Measurements from ENCODE around the gene ATP6V0A1.
A peak's percentile ranks its signal among the peaks of the same experiment; 100 is the strongest.
"Not testable (repeated sequence)": the region's sequence is repeated elsewhere in the genome, so short reads cannot be mapped to it uniquely, and the experiment has no call there.

The ATP6V0A1 gene

DNA sequence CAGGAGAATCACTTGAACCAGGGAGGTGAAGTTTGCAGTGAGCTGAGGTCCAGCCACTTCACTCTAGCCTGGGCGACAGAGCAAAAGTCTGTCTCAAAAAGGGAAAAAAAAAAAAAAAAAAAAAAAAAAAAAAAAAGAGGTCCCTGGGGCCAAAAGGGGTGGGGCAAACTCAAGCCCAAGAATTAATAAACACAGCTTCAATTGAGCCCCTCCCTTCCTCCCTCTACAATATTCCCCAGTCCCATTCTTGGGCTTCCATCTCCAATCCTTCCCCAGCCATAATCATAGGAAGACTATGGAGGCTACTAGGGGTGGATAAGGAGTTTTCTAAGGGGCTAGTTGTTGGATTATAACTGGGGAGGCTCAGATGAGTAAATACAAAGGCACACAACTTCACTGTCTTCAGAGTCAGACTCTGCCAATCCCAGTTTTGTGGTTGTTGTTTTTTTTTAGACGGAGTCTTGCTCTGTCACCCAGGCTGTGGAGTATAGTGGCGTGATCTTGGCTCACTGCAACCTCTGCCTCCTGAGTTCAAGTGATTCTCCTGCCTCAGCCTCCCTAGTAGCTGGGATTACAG lies 45.1 kb upstream of the ATP6V0A1 start:
- TF ChIP-seq, protein P1, sequence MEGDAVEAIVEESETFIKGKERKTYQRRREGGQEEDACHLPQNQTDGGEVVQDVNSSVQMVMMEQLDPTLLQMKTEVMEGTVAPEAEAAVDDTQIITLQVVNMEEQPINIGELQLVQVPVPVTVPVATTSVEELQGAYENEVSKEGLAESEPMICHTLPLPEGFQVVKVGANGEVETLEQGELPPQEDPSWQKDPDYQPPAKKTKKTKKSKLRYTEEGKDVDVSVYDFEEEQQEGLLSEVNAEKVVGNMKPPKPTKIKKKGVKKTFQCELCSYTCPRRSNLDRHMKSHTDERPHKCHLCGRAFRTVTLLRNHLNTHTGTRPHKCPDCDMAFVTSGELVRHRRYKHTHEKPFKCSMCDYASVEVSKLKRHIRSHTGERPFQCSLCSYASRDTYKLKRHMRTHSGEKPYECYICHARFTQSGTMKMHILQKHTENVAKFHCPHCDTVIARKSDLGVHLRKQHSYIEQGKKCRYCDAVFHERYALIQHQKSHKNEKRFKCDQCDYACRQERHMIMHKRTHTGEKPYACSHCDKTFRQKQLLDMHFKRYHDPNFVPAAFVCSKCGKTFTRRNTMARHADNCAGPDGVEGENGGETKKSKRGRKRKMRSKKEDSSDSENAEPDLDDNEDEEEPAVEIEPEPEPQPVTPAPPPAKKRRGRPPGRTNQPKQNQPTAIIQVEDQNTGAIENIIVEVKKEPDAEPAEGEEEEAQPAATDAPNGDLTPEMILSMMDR (IDR thresholded peaks at IDR 0.05; ENCODE audit: borderline replicate concordance, control extremely low read depth, extremely low read depth, insufficient read depth, missing control alignments) = no peak
- no peak for DNase-seq (ENCODE audit: low spot score)
- in situ Hi-C loops (cut with MboI; ENCODE audit: low sequenced_read_pairs, unreplicated experiment) = loop anchor here (5.0 to 25.0 kb wide), 2 partner anchors 94 to 226 kb away; partner anchors contain the start of genes GHDC, HCRT and KCNH4

DNA sequence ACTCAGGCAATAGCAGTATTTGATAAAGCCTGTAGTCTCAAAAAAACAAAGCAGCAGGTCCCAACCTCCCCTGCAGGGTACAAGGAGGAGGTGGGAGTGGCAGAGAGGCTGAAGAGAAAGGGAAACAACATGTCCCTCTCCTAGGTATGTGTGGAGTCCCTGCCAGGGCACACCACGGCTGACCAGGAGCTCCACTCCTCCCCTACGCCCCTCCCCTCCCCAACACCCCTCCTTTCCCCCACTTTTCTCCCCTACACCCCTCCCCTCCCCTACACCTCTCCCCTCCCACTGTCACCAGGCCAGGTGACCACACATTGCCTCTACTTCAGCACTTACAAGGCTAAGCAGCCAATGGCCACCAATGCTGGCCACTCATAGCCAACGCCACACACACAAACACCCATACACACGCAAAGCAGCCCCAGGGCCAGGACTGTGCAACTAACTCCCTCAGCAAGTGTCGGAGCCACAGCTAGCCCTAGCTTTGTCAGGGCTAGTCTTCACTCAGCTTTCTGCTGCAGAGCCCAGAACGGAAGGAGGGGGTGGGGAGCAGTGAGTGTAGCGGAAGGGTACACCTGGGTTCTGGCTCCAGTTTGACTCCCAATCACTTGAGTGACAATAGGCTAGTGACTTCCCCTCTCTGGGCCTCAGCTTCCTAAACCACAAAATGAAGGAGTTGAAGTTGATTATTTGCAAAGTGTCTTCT lies 43.8 kb upstream of the ATP6V0A1 start:
- in situ Hi-C loops (cut with MboI; ENCODE audit: low sequenced_read_pairs, unreplicated experiment) = loop anchor here (5.0 to 25.0 kb wide), 2 partner anchors 92 to 228 kb away; partner anchors contain the start of genes GHDC, HCRT and KCNH4
- TF ChIP-seq, protein P1 (IDR thresholded peaks at IDR 0.05; ENCODE audit: borderline replicate concordance, control extremely low read depth, extremely low read depth, insufficient read depth, missing control alignments) = no peak
- peak; percentile 60 for DNase-seq (ENCODE audit: low spot score)

DNA sequence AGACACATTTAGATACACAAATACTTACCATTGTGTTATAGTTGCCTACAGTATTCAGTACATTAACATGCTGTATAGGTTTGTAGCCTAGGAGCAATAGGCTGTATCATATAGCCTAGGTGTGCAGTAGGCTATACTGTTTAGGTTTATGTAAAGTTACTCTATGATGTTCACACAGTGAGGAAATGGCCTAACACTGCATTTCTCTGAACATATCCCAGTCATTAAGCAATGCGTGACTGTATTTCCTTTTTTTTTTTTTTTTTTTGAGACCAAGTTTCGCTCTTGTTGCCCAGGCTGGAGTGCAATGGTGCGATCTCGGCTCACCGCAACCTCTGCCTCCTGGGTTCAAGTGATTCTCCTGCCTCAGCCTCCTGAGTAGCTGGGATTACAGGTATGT lies 40.7 kb upstream of the ATP6V0A1 start:
- not testable (repeated sequence) for DNase-seq (ENCODE audit: low spot score)
- in situ Hi-C loops (cut with MboI; ENCODE audit: low sequenced_read_pairs, unreplicated experiment) = loop anchor here (25.0 kb wide), 1 partner anchor 231 kb away; the partner anchor contains the start of genes GHDC, HCRT and KCNH4

DNA sequence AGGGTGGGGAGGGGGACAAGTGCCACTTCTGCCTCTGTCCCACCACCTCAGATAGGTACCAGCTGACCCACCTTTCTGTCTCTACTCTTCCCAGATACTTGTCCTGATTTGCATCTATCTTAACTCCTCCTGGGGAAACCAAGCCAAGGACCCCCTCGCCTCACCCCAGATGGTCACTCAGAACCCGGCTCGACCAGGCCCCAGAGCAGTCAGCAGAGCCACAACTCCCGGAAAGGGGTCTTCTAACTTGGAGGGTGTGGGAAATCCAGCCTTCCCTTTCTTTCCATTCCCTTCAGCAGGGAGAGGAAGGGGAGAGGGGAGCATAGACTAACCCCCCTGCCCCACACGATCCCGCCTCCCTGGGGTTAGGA lies 37.6 kb upstream of the ATP6V0A1 start:
- TF ChIP-seq, protein P1 (IDR thresholded peaks at IDR 0.05; ENCODE audit: borderline replicate concordance, control extremely low read depth, extremely low read depth, insufficient read depth, missing control alignments) = no peak
- no peak for DNase-seq (ENCODE audit: low spot score)
- in situ Hi-C loops (cut with MboI; ENCODE audit: low sequenced_read_pairs, unreplicated experiment) = loop anchor here (25.0 kb wide), 1 partner anchor 234 kb away; the partner anchor contains the start of genes GHDC, HCRT and KCNH4

DNA sequence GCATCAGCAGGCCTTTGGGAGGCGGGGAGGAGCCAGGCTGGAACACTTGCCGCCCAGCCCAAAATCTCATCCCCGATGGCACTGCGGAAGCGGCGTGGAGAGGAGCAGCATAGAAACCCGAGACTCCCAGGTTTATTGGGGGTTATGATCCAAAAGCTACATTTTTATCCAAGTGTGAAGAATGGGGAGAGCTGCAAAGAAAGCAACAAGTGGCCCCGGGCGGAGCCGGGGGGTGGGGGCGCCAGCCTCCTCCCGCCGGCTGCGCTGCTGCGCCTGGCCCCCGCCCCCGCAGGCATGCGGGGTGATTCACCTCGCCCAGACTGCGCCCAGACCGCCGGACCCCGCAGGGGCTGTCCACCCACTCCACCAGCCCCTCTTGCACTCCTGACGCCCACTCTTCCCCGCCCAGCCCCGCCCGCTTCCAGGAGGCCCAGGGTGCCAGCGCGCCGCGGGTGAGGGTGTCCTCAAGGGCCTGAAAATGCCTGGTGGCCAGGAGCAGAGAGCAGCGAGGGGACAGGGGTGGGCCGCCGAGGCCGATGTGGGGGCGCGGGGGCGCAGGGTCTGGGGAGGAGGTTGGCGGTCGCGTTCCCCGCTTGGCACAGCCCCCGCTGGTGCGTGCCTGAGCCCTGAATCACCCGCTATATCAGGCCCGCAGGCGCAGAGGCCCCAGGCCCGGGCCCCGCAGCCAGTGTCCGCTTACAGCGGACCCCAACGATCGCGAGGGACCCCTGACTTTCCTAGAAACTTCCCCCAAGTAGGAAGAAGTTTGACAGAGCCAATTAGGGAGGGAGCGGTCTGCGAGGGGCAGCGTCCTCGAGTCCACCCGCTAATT lies 37.0 kb upstream of the ATP6V0A1 start:
- TF ChIP-seq, protein P1 (IDR thresholded peaks at IDR 0.05; ENCODE audit: borderline replicate concordance, control extremely low read depth, extremely low read depth, insufficient read depth, missing control alignments) = no peak
- in situ Hi-C loops (cut with MboI; ENCODE audit: low sequenced_read_pairs, unreplicated experiment) = loop anchor here (25.0 kb wide), 1 partner anchor 234 kb away; the partner anchor contains the start of genes GHDC, HCRT and KCNH4
- no peak for DNase-seq (ENCODE audit: low spot score)

DNA sequence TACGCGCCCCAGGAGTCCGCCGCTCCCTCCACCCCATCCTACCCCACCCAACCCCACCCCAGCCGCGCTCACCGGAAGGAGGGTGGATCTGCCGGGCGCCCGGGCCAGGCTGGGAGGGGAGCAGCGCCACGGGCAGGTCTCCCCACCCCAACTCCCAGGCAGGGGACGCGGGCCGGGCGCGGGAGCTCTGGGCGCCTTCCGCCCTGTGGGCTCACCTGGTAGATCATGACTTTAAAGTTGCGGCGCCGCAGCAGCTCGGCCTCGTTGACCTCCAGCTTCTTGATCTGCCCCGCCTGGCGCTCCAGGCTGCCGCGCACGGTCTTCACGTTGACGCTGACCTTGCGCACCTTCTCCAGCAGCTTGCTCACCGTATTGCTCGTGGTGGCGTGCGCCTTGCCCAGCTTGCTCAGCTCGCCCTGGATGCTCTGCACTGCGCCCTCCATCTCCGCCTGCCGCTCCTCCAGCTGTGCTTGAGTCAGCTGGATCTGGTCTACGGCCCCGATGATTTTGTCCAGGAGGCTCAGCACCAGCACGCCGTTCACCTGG lies 36.2 kb upstream of the ATP6V0A1 start:
- peak; percentile 54 for DNase-seq (ENCODE audit: low spot score)
- TF ChIP-seq, protein P1 (IDR thresholded peaks at IDR 0.05; ENCODE audit: borderline replicate concordance, control extremely low read depth, extremely low read depth, insufficient read depth, missing control alignments) = no peak
- in situ Hi-C loops (cut with MboI; ENCODE audit: low sequenced_read_pairs, unreplicated experiment) = loop anchor here (25.0 kb wide), 1 partner anchor 235 kb away; the partner anchor contains the start of genes GHDC, HCRT and KCNH4
